ENCODE results near the gene TRPC4.

- TF ChIP-seq CTCF (IDR thresholded peaks at IDR 0.05) (no peak), EP300 (IDR thresholded peaks at IDR 0.05) (no peak)
Observed at GRCh38 chr13:37709318-37709717, 160.3 kb downstream of the TRPC4 start.
